Activated CD4-positive, alpha-beta T cell treated with anti-CD3 and anti-CD28 coated beads, Interleukin-2, amount 10 ng/mL, durations not matched to agents 7 days and 5 days (primary cell): ENCODE measurements around the gene ZNF304. TPM values are rescaled to one million over a fixed set of nuclear protein-coding genes. Genes with fewer than 3 reads are reported as not detected.
A peak's percentile ranks its signal among the peaks of the same experiment; 100 is the strongest.

ENCODE experiments used
- CTCF ChIA-PET: fragments of 350-600 bp; sonication (Branson Sonifier 250); formaldehyde crosslinking; loops from one replicate; lab custom pipeline; 2021; ENCODE audit warnings: antibody characterized with exemption; lab: Charles Lee
- POLR2A ChIA-PET: fragments of 350-600 bp; sonication (Branson Sonifier 250); formaldehyde crosslinking; loops from one replicate; lab custom pipeline; 2021; ENCODE audit warnings: antibody characterized with exemption; lab: Charles Lee
- DNase-seq: peaks from one replicate; pipeline ENCODE4 v3.0.0-alpha.2; 2020
- H3K27ac Mint-ChIP-seq: one replicate; pipeline ENCODE4 v1.8.0; 2021; ENCODE audit warnings: mild to moderate bottlenecking, moderate library complexity, mixed read lengths
- H3K27me3 Mint-ChIP-seq: one replicate; pipeline ENCODE4 v1.8.0; 2021; ENCODE audit warnings: mixed read lengths
- H3K36me3 Mint-ChIP-seq: one replicate; pipeline ENCODE4 v1.8.0; 2021; ENCODE audit warnings: low read depth, mixed read lengths
- H3K4me1 Mint-ChIP-seq: one replicate; pipeline ENCODE4 v1.8.0; 2021; ENCODE audit warnings: mixed read lengths
- H3K4me3 Mint-ChIP-seq: one replicate; pipeline ENCODE4 v1.8.0; 2021; ENCODE audit warnings: mild to moderate bottlenecking, moderate library complexity, mixed read lengths
- H3K9me3 Mint-ChIP-seq: one replicate; pipeline ENCODE4 v1.8.0; 2021; ENCODE audit warnings: mixed read lengths
- total RNA-seq, 2 experiments: library from RNA; stranded (reverse); gene quantifications; one replicate each; pipeline ENCODE4 v1.2.3, GENCODE V29; 2021

Gene ZNF304
- 1 to 10 TPM; 9.0 TPM for total RNA-seq

GRCh38 chr19:57350877-57351805 is at the start of gene ZNF304:
TSS of gene ZNF304 (plus strand) at chr19:57351271. CDS start at chr19:57351665, 394 bp downstream.
- DNase-seq: peak; percentile 93
- ChIA-PET POLR2A (interaction anchor here (0.6 kb wide), 1 partner anchor 572 kb away, joined by 4 read pairs; no protein-coding TSS in a partner anchor), CTCF (interaction anchor here (1.4 kb wide), 1 partner anchor 565 kb away, joined by 3 read pairs; the partner anchor contains the start of gene ZNF417)
- Mint-ChIP-seq H3K27me3 (no peaks in the 10 kb centered on the region), H3K4me1 (peaks cover 34% of the 10 kb centered on the region), H3K9me3 (peaks cover 41% of the 10 kb centered on the region), H3K36me3 (peaks cover 61% of the 10 kb centered on the region), H3K4me3 (peak within 1 kb of the TSS; percentile 84), H3K27ac (peak within 1 kb of the TSS; percentile 93)

DNA sequence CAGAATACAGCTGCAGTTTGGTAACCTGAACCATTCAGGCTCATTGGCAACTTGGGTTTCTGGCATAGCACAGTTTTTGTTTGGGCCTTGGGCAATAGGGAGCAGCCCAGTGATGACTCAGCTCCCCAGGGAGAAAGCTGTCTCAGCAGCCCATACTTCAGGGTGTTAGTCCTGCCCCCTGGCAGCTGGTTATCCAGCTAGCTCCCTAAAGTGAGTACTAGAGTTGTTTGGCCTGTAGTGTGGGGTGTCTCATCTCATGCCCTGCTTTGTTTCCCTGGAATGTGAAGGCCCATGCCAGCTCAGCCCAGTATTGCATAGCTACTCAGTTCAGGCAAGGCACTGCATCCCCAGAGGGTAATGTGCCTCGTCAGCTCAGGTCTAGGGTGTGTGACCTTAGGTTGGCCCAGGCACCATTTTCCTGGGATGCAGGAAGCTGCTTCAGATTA is 49.0 kb upstream of the ZNF304 start:
- Mint-ChIP-seq H3K27me3 (no peaks in the 10 kb centered on the region), H3K36me3 (peaks cover 65% of the 10 kb centered on the region), H3K27ac (no peak overlapping the region), H3K9me3 (peaks cover 20% of the 10 kb centered on the region), H3K4me1 (peaks cover 1% of the 10 kb centered on the region), H3K4me3 (no peak overlapping the region)
- ChIA-PET CTCF (interaction anchor here (0.9 kb wide), 1 partner anchor 9 kb away, joined by 3 read pairs; no protein-coding TSS in a partner anchor), POLR2A (no interaction called here)
- DNase-seq: no peak

- no peak for DNase-seq
- POLR2A ChIA-PET: no interaction called here
- CTCF ChIA-PET: no interaction called here
- Mint-ChIP-seq H3K4me1 (no peaks in the 10 kb centered on the region), H3K27me3 (no peaks in the 10 kb centered on the region), H3K9me3 (peaks cover 16% of the 10 kb centered on the region), H3K27ac (no peak overlapping the region), H3K36me3 (peaks cover 58% of the 10 kb centered on the region), H3K4me3 (no peak overlapping the region)
These were observed 48.2 kb upstream of the ZNF304 start for GRCh38 chr19:57302727-57303401.

DNA sequence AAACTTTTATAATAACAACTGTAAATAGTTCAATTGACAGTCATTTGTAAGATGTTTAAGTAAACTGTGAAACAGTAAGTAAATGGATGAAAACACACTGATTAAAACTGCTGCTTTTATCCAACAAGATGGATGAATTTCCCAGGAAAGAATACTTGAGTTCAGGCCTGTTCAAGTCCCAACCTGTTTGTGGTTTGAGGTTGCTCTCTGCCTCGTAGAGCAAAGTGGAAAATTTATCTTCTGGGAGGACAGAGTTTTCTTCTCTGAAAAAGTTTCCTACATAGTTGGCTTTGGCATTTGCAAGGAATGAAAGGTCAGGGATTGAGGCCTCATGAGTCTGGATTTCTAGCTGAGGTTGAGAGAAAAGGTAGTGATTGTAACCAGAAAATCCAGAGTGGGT is 46.0 kb upstream of the ZNF304 start:
- Mint-ChIP-seq H3K4me3 (no peak overlapping the region), H3K36me3 (peaks cover 43% of the 10 kb centered on the region), H3K27ac (no peak overlapping the region), H3K4me1 (no peaks in the 10 kb centered on the region), H3K27me3 (no peaks in the 10 kb centered on the region), H3K9me3 (peaks cover 23% of the 10 kb centered on the region)
- ChIA-PET CTCF (no interaction called here), POLR2A (no interaction called here)
- DNase-seq: no peak

- POLR2A ChIA-PET: no interaction called here
- H3K9me3 Mint-ChIP-seq: peaks cover 18% of the 10 kb centered on the region
- no peak overlapping the region for H3K4me3 Mint-ChIP-seq
- no peaks in the 10 kb centered on the region for H3K4me1 Mint-ChIP-seq
- DNase-seq: no peak
- H3K27ac Mint-ChIP-seq: no peak overlapping the region
- CTCF ChIA-PET: no interaction called here
- H3K36me3 Mint-ChIP-seq: peaks cover 10% of the 10 kb centered on the region
- H3K27me3 Mint-ChIP-seq: peaks cover 5% of the 10 kb centered on the region
These were observed 42.6 kb upstream of the ZNF304 start for GRCh38 chr19:57308514-57308913.

GRCh38 chr19:57310792-57311191 is 40.3 kb upstream of the ZNF304 start:
- no peak for DNase-seq
- no peaks in the 10 kb centered on the region for H3K4me1 Mint-ChIP-seq
- ChIA-PET POLR2A (no interaction called here), CTCF (interaction anchor here (1.2 kb wide), 1 partner anchor 9 kb away, joined by 3 read pairs; no protein-coding TSS in a partner anchor)
- H3K27ac Mint-ChIP-seq: no peak overlapping the region
- peaks cover 31% of the 10 kb centered on the region for H3K9me3 Mint-ChIP-seq
- peaks cover 24% of the 10 kb centered on the region for H3K27me3 Mint-ChIP-seq
- peaks cover 3% of the 10 kb centered on the region for H3K36me3 Mint-ChIP-seq
- no peak overlapping the region for H3K4me3 Mint-ChIP-seq

DNA sequence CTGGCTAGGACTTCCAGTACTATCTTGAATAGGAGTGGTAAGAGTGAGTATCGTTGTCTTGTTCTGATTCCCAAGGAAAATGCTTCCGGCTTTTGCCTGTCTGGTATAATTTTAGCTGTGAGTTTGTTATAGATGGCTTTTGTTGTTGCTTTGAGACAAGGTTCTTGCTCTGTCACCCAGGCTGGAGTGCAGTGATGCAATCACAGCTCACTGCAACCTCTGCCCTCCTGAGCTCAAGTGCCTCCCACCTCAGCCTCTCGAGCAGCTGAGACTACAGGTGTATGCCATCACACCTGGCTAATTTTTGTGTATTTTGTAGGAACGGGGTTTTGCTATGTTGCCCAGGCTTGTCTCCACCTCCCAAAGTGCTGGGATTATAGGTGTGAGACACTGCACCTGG is 36.9 kb upstream of the ZNF304 start:
- Mint-ChIP-seq H3K36me3 (no peaks in the 10 kb centered on the region), H3K27me3 (peaks cover 50% of the 10 kb centered on the region), H3K27ac (no peak overlapping the region), H3K4me1 (no peaks in the 10 kb centered on the region), H3K4me3 (no peak overlapping the region), H3K9me3 (peaks cover 32% of the 10 kb centered on the region)
- POLR2A ChIA-PET: no interaction called here
- CTCF ChIA-PET: no interaction called here
- DNase-seq: no peak

DNA sequence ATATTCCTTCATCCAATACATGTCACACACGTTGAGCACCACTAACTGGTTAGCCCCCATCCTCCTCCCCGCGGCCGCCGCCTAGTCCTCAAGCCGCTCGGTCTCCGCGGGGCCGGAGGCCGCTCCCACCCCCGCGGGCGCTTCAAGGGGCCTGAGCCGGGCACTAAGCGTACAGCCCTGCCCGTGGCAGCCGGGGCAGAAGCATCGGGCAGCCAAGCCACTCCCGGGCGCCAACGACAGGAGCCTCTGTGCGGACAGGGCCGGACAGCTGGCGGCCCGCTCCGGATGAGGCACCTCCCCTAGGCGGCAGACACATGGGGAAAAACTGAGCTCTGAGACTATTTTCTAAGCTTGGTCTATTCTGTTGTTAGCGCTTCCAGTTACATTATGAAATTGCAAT is 33.6 kb upstream of the ZNF304 start:
- H3K9me3 Mint-ChIP-seq: peaks cover 24% of the 10 kb centered on the region
- H3K27ac Mint-ChIP-seq: no peak overlapping the region
- peaks cover 23% of the 10 kb centered on the region for H3K4me1 Mint-ChIP-seq
- H3K4me3 Mint-ChIP-seq: no peak overlapping the region
- no peak for DNase-seq
- ChIA-PET POLR2A (no interaction called here), CTCF (no interaction called here)
- peaks cover 15% of the 10 kb centered on the region for H3K36me3 Mint-ChIP-seq
- H3K27me3 Mint-ChIP-seq: peaks cover 50% of the 10 kb centered on the region

GRCh38 chr19:57319869-57320179 is 31.2 kb upstream of the ZNF304 start:
- Mint-ChIP-seq H3K27me3 (peaks cover 36% of the 10 kb centered on the region), H3K4me1 (peaks cover 29% of the 10 kb centered on the region), H3K4me3 (peak overlapping the region; percentile 85), H3K9me3 (peaks cover 30% of the 10 kb centered on the region), H3K27ac (peak overlapping the region; percentile 97), H3K36me3 (peaks cover 35% of the 10 kb centered on the region)
- CTCF ChIA-PET: interaction anchor here (0.6 kb wide), 1 partner anchor 56 kb away, joined by 3 read pairs; no protein-coding TSS in a partner anchor
- POLR2A ChIA-PET: no interaction called here
- no peak for DNase-seq

DNA sequence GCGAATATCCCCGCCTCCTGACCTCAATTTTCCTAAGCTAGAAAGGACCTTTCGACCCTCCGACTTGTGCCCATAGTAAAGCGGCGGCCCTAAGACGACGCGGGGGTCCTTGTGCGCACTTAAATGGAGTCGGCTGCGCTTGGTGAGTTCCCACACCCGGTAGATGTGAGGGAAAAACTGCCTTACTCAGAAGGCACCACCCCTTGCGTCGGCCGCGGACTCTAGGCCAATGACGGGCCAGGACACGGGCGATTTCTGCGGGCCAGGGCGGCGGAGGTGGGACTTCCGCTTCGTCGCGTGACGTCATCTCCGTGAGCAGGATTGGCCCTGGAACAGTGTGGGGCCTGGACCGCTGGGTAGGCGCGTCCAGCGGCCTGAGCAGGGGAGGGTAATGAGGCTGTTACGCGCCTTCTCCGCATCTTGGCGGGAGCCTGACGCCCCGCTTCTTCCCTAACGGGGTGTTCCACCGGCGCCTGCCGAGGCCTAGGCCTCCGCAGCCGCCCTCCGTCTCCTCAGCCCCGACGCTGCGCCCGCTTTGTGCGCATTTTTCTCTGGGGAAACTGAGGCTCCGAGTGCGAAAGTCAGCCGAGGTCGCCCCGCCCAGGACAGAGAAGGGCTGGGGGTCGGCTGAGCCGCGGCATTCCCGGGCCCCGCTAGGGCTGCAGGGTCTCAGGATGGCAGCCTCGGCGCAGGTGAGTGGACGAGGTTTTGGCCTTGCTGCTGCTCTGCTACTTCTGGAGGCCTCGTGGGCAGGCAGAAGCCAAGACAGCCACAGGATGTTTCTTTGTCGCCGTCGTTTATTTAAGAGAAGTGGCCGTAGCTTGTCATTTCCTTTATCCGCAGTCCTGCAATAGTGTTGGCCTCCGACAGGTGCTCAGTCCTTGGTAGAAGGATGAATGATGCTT is 30.6 kb upstream of the ZNF304 start, which contains the start of gene ZNF543:
TSS of gene ZNF543 (plus strand) at position 293 of the 905 bp plus-strand sequence. CDS start at position 675, 382 bp downstream.
- Mint-ChIP-seq H3K36me3 (peaks cover 41% of the 10 kb centered on the region), H3K27ac (peak within 1 kb of the TSS; percentile 97), H3K4me3 (peak within 1 kb of the TSS; percentile 85), H3K9me3 (peaks cover 26% of the 10 kb centered on the region), H3K27me3 (peaks cover 30% of the 10 kb centered on the region), H3K4me1 (peaks cover 29% of the 10 kb centered on the region)
- ChIA-PET POLR2A (no interaction called here), CTCF (interaction anchor here (0.6 kb wide), 1 partner anchor 56 kb away, joined by 3 read pairs; no protein-coding TSS in a partner anchor)
- DNase-seq: peak; percentile 95

GRCh38 chr19:57321116-57321515 is 30.0 kb upstream of the ZNF304 start:
- peak overlapping the region; percentile 85 for H3K4me3 Mint-ChIP-seq
- H3K4me1 Mint-ChIP-seq: peaks cover 29% of the 10 kb centered on the region
- peaks cover 23% of the 10 kb centered on the region for H3K27me3 Mint-ChIP-seq
- peaks cover 48% of the 10 kb centered on the region for H3K36me3 Mint-ChIP-seq
- H3K27ac Mint-ChIP-seq: peak overlapping the region; percentile 97
- CTCF ChIA-PET: interaction anchor here (1.1 kb wide), 1 partner anchor 1199 kb away, joined by 3 read pairs; no protein-coding TSS in a partner anchor
- DNase-seq: no peak
- peaks cover 23% of the 10 kb centered on the region for H3K9me3 Mint-ChIP-seq
- POLR2A ChIA-PET: no interaction called here

DNA sequence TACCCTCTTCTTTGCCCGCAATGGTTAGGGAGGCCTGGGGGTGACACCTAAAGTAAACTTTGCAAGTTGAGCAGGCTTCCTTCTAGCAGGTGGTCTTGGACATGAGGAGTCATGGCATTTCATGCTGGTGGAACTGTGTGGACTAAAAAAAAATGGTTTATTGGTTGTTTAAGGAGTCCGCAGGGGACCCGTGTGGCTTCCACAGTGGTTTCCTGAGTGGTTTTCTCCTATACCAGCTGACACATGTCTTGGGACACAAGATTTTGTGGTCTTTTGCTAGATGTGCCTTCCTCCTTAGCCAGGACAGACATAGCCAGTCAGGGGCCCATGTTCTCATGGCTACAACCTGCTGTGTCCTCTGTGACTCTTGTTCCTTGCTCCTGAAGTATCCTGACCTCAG is 29.3 kb upstream of the ZNF304 start:
- Mint-ChIP-seq H3K27me3 (peaks cover 17% of the 10 kb centered on the region), H3K9me3 (peaks cover 19% of the 10 kb centered on the region), H3K4me3 (peak overlapping the region; percentile 85), H3K4me1 (peaks cover 29% of the 10 kb centered on the region), H3K27ac (peak overlapping the region; percentile 97), H3K36me3 (peaks cover 54% of the 10 kb centered on the region)
- no peak for DNase-seq
- ChIA-PET CTCF (interaction anchor here (0.6 to 1.1 kb wide), 2 partner anchors 141 to 1198 kb away, joined by 3 read pairs; no protein-coding TSS in a partner anchor), POLR2A (no interaction called here)
